Rectal smooth muscle tissue (tissue), 1 donor: ENCODE measurements around the gene RAVER1.

Experiments used
- H3K27ac ChIP-seq: one replicate; pipeline ENCODE4 v1.7.0; 2013; ENCODE audit warnings: low read depth, low read length, inconsistent platforms
- H3K27me3 ChIP-seq: one replicate; pipeline ENCODE4 v1.7.0; 2013; ENCODE audit warnings: low read length; ENCODE audit not compliant: control insufficient read depth, insufficient read depth
- H3K36me3 ChIP-seq: one replicate; pipeline ENCODE4 v1.7.0; 2013; ENCODE audit warnings: low read length; ENCODE audit not compliant: control insufficient read depth, insufficient read depth
- H3K4me1 ChIP-seq: one replicate; pipeline ENCODE4 v1.7.0; 2013; ENCODE audit warnings: low read length; ENCODE audit not compliant: control insufficient read depth, insufficient read depth
- H3K4me3 ChIP-seq: one replicate; pipeline ENCODE4 v1.7.0; 2013; ENCODE audit warnings: low read length
- H3K9ac ChIP-seq: one replicate; pipeline ENCODE4 v1.7.0; 2013; ENCODE audit warnings: low read length

RAVER1 gene

GRCh38 chr19:10364644-10365043 is 31.3 kb upstream of the RAVER1 start:
- Histone ChIP-seq H3K27ac (no peak overlapping the region), H3K36me3 (peaks cover 40% of the 10 kb centered on the region)

GRCh38 chr19:10363789-10364281 is 30.5 kb upstream of the RAVER1 start:
- Histone ChIP-seq H3K4me3 (no peak overlapping the region), H3K27me3 (no peaks in the 10 kb centered on the region), H3K36me3 (peaks cover 42% of the 10 kb centered on the region), H3K9ac (no peak overlapping the region), H3K27ac (no peak overlapping the region), H3K4me1 (no peaks in the 10 kb centered on the region)

More at GRCh38 chr19:10364644-10365043, 31.3 kb upstream of the RAVER1 start:
- Histone ChIP-seq H3K27me3 (no peaks in the 10 kb centered on the region), H3K4me3 (no peak overlapping the region), H3K4me1 (no peaks in the 10 kb centered on the region), H3K9ac (no peak overlapping the region)

GRCh38 chr19:10362259-10362658 is 28.9 kb upstream of the RAVER1 start:
- no peak overlapping the region for H3K9ac ChIP-seq
- no peak overlapping the region for H3K4me3 ChIP-seq
- no peak overlapping the region for H3K27ac ChIP-seq
- H3K4me1 ChIP-seq = no peaks in the 10 kb centered on the region
- no peaks in the 10 kb centered on the region for H3K27me3 ChIP-seq
- peaks cover 34% of the 10 kb centered on the region for H3K36me3 ChIP-seq

- no peak overlapping the region for H3K4me3 ChIP-seq
- no peak overlapping the region for H3K9ac ChIP-seq
- no peak overlapping the region for H3K27ac ChIP-seq
- H3K4me1 ChIP-seq = no peaks in the 10 kb centered on the region
- H3K27me3 ChIP-seq = no peaks in the 10 kb centered on the region
- H3K36me3 ChIP-seq = peaks cover 31% of the 10 kb centered on the region
These were observed 28.3 kb upstream of the RAVER1 start for GRCh38 chr19:10361569-10362011.

- peaks cover 28% of the 10 kb centered on the region for H3K36me3 ChIP-seq
These were observed 23.1 kb upstream of the RAVER1 start for GRCh38 chr19:10356431-10356830.

GRCh38 chr19:10353793-10354391 is 20.6 kb upstream of the RAVER1 start:
- Histone ChIP-seq H3K4me1 (no peaks in the 10 kb centered on the region), H3K36me3 (peaks cover 23% of the 10 kb centered on the region), H3K4me3 (no peak overlapping the region), H3K9ac (no peak overlapping the region), H3K27me3 (no peaks in the 10 kb centered on the region), H3K27ac (no peak overlapping the region)

More at GRCh38 chr19:10356431-10356830, 23.1 kb upstream of the RAVER1 start:
- Histone ChIP-seq H3K4me1 (no peaks in the 10 kb centered on the region), H3K4me3 (no peak overlapping the region), H3K27me3 (no peaks in the 10 kb centered on the region), H3K27ac (no peak overlapping the region), H3K9ac (no peak overlapping the region)

GRCh38 chr19:10352764-10353671 is 19.7 kb upstream of the RAVER1 start:
- peaks cover 23% of the 10 kb centered on the region for H3K36me3 ChIP-seq

GRCh38 chr19:10346509-10346908 is 13.2 kb upstream of the RAVER1 start:
- Histone ChIP-seq H3K4me1 (no peaks in the 10 kb centered on the region), H3K4me3 (no peak overlapping the region), H3K27ac (no peak overlapping the region), H3K27me3 (no peaks in the 10 kb centered on the region), H3K36me3 (peaks cover 4% of the 10 kb centered on the region), H3K9ac (no peak overlapping the region)

More at GRCh38 chr19:10352764-10353671, 19.7 kb upstream of the RAVER1 start:
- H3K27ac ChIP-seq = no peak overlapping the region
- no peak overlapping the region for H3K9ac ChIP-seq
- no peaks in the 10 kb centered on the region for H3K27me3 ChIP-seq
- H3K4me1 ChIP-seq = no peaks in the 10 kb centered on the region
- H3K4me3 ChIP-seq = no peak overlapping the region

- Histone ChIP-seq H3K9ac (no peak overlapping the region), H3K27me3 (no peaks in the 10 kb centered on the region), H3K36me3 (no peaks in the 10 kb centered on the region), H3K4me3 (no peak overlapping the region), H3K27ac (no peak overlapping the region), H3K4me1 (no peaks in the 10 kb centered on the region)
These were observed 11.5 kb upstream of the RAVER1 start for GRCh38 chr19:10344780-10345179.

GRCh38 chr19:10343495-10343894 is 10.2 kb upstream of the RAVER1 start:
- Histone ChIP-seq H3K4me3 (no peak overlapping the region), H3K27me3 (no peaks in the 10 kb centered on the region), H3K36me3 (no peaks in the 10 kb centered on the region), H3K9ac (no peak overlapping the region), H3K4me1 (no peaks in the 10 kb centered on the region), H3K27ac (no peak overlapping the region)

- Histone ChIP-seq H3K4me3 (no peak overlapping the region), H3K4me1 (no peaks in the 10 kb centered on the region), H3K9ac (no peak overlapping the region), H3K36me3 (no peaks in the 10 kb centered on the region), H3K27me3 (no peaks in the 10 kb centered on the region), H3K27ac (no peak overlapping the region)
These were observed 6.6 kb upstream of the RAVER1 start for GRCh38 chr19:10339977-10340376.

GRCh38 chr19:10339380-10339960 is 6.1 kb upstream of the RAVER1 start, which contains the start of gene ICAM3:
Gene ICAM3, minus strand, starts transcription at chr19:10339624. Its CDS starts 10 bp downstream, at chr19:10339614.
- Histone ChIP-seq H3K4me3 (peak within 1 kb of the TSS; percentile 59), H3K27me3 (no peaks in the 10 kb centered on the region), H3K4me1 (peaks cover 1% of the 10 kb centered on the region), H3K27ac (no peak within 1 kb of the TSS), H3K36me3 (no peaks in the 10 kb centered on the region), H3K9ac (no peak within 1 kb of the TSS)
